Ovary (tissue), 9 donors: ENCODE measurements around the gene HOMER2. TPM values are rescaled to one million over a fixed set of nuclear protein-coding genes. Genes with fewer than 3 reads are reported as not detected.

Experiments
- DNase-seq, 5 donors: peaks; one replicate each; pipeline ENCODE4 v3.0.0-alpha.2; 2019 to 2020
- H3K27ac ChIP-seq, 2 donors: fragments of 200-600 bp; one replicate each; pipeline versions ENCODE4 v1.5.1 to v1.8.0; 2019 to 2022
- H3K27me3 ChIP-seq: fragments of 200-600 bp; one replicate; pipeline ENCODE4 v1.8.0; 2022
- H3K36me3 ChIP-seq: fragments of 200-600 bp; sonication (generic); one replicate; pipeline ENCODE4 v1.5.1; 2019
- H3K4me1 ChIP-seq: one replicate; pipeline ENCODE4 v1.8.1; 2013; ENCODE audit warnings: mild to moderate bottlenecking, moderate library complexity; ENCODE audit not compliant: insufficient read depth
- H3K4me3 ChIP-seq: fragments of 200-600 bp; sonication (generic); one replicate; pipeline ENCODE4 v1.5.1; 2017
- H3K9me3 ChIP-seq, 2 donors: fragments of 200-600 bp in 1 of 2; sonication (generic) in 1 of 2; one replicate each; pipeline versions ENCODE4 v1.5.1 to v1.8.1; 2013 to 2019; ENCODE audit warnings: mild to moderate bottlenecking in 1 of 2, moderate library complexity in 1 of 2
- CTCF ChIP-seq, 3 donors: fragments of 450-650 bp in 2 of 3; fragments of 200-600 bp in 1 of 3; IDR thresholded peaks; one replicate each; pipeline versions ENCODE4 v1.5.1 to v1.8.0; 2016 to 2022; ENCODE audit warnings: antibody characterized with exemption in 3 of 3, mild to moderate bottlenecking in 1 of 3
- EP300 ChIP-seq: sonication (generic); formaldehyde crosslinking; IDR thresholded peaks from one replicate; pipeline ENCODE4 v1.6.1; 2017; ENCODE audit warnings: antibody characterized with exemption
- POLR2A ChIP-seq: fragments of 450-650 bp; IDR thresholded peaks from one replicate; pipeline ENCODE4 v1.6.1; 2017; ENCODE audit warnings: antibody characterized with exemption, mild to moderate bottlenecking, moderate library complexity
- WGBS, 3 donors: extraction: QIAGEN DNeasy Blood & Tissue Kit in 1 of 3; methylation state at CpG; one replicate each; pipeline versions ENCODE4 v1.1.5 to v1.1.7; 2013 to 2017; 5-methylcytosine and 5-hydroxymethylcytosine counted together
- intact Hi-C, 4 donors: fragments of 100-400 bp; cut with DNase I; formaldehyde crosslinking; loops; one replicate each; pipeline versions ENCODE4 v1.11.0 to v1.15.1; 2022 to 2023
- polyA plus RNA-seq, 2 donors: library from polyadenylated mRNA; stranded (reverse); fragments of 200-250 nt in 1 of 2; fragments of 350-450 nt in 1 of 2; fragmentation: Illumina TruSeq in 1 of 2; extraction: RNeasy Lipid Tissue Mini Kit (QIAGEN cat#74804) in 1 of 2; gene quantifications; one replicate each; pipeline ENCODE4 v1.2.3, GENCODE V29; 2013 to 2014
- total RNA-seq, 7 donors: library from RNA; depleted of rRNA in 2 of 7; stranded (reverse); fragments of >200 nt in 2 of 7; fragmentation: NEBNext Ultra II Directional in 3 of 7; extraction: Animal tissue kit (Norgen Biotek cat#: 25700) in 3 of 7; gene quantifications; one replicate each; pipeline versions ENCODE4 v1.1.0 to v1.2.4, GENCODE V29; 2016 to 2023
- donor health status: DM: no; HTN: no; CAD: no; lungs with moderate emphysema.
- donor health status: DM: no; HTN: no; CAD: no.
- donor health status: Bipolar disorder and iron deficiency.
- donor health status: DM: yes; HTN: yes; CAD: no.
- donor health status: DM: no; HTN: no; CAD: no.
- donor health status: DM: yes; HTN: yes; CAD: no.

HOMER2 gene
- total and polyA plus RNA-seq, 9 donors = 3.0 to 60.8 (median 11.0) TPM

- Histone ChIP-seq H3K27ac (no peak overlapping the region), H3K9me3 (no peaks in the 10 kb centered on the region), H3K4me1 (no peaks in the 10 kb centered on the region), H3K27me3 (no peaks in the 10 kb centered on the region), H3K36me3 (no peaks in the 10 kb centered on the region), H3K4me3 (no peak overlapping the region)
- intact Hi-C loops = loop anchor here in 1 of 4 donors (10.0 kb wide), 1 partner anchor 268 kb away; no protein-coding TSS in a partner anchor
- no peak for TF ChIP-seq CTCF (IDR thresholded peaks at IDR 0.05)
- no peak for TF ChIP-seq EP300
- no peak for TF ChIP-seq POLR2A
- WGBS, 3 donors = 73 to 93% (median 86%) methylated on average over 1 of the region's 1 CpG
- no peak for DNase-seq
Observed at GRCh38 chr15:82802497-82802896, 150.0 kb downstream of the HOMER2 start.

DNA sequence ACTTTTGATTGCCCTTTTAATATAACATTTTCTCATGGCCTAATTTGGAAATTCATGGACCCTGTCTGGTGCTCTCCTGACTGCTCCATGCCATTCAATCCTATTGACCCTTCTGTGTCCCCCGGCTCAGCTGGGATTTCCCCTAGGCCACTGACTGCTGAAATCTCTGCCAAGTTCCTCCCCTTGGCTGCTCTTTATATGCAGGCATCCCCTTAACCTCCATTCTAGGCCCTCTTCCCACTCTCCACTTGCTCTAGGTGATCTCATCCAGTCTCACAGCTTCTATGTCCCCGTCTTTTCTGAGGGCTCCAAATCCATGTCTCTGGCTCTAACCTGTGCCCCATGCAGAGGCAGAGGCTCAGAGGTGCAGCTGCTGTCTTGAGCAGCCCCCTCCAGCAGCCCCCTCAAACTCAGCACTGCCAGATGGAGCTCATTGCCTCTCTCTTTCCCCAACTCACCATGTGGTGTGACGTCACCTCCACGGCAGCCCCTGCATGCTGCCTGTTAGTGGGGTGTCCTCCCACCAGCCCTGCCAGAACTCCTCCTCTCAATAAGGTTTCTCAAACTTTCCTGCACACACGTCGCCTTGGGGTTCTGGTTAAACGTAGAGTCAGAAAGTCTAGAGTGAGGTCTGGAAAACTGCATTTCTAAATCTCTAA lies 153.2 kb downstream of the HOMER2 start:
- TF ChIP-seq EP300 (no peak), POLR2A (no peak), CTCF (IDR thresholded peaks at IDR 0.05) (no peak)
- WGBS, 3 donors = 74 to 81% (median 76%) methylated on average over 7 of the region's 7 CpGs
- H3K27ac ChIP-seq = no peak overlapping the region
- no peaks in the 10 kb centered on the region for H3K4me1 ChIP-seq
- H3K36me3 ChIP-seq = no peaks in the 10 kb centered on the region
- H3K27me3 ChIP-seq = no peaks in the 10 kb centered on the region
- no peaks in the 10 kb centered on the region for H3K9me3 ChIP-seq
- H3K4me3 ChIP-seq = no peak overlapping the region
- DNase-seq = no peak
- intact Hi-C loops = no loop called here

Other genes with a start within 250 kb of the HOMER2 start
- gene AP3B2, start 242.8 kb downstream of the HOMER2 start, total RNA-seq = 1 to 10 TPM in 6 of 7 donors, under 1 TPM in 1; 0.60 to 8.6 (median 2.2) TPM
- 1 to 10 TPM in 1 of 2 donors, under 1 TPM in 1; 0.70 to 1.1 TPM for gene AP3B2, start 242.8 kb downstream of the HOMER2 start, polyA plus RNA-seq
- under 1 TPM in 1 of 7 donors, not detected in 6; 0.05 TPM for gene FSD2, start 146.7 kb downstream of the HOMER2 start, total RNA-seq
- under 1 TPM in 1 of 2 donors, not detected in 1; 0.01 TPM for gene FSD2, start 146.7 kb downstream of the HOMER2 start, polyA plus RNA-seq
- gene WHAMM, start 143.1 kb downstream of the HOMER2 start, total RNA-seq = 10 to 100 TPM in 1 of 7 donors, 1 to 10 TPM in 6; 7.6 to 12.5 (median 8.5) TPM
- gene WHAMM, start 143.1 kb downstream of the HOMER2 start, polyA plus RNA-seq = 10 to 100 TPM in 1 of 2 donors, 1 to 10 TPM in 1; 6.5 to 10.2 TPM
- 10 to 100 TPM; 17.2 to 23.9 (median 21.2) TPM for gene RAMAC, start 33.5 kb upstream of the HOMER2 start, total RNA-seq
- 10 to 100 TPM; 20.9 to 25.1 TPM for gene RAMAC, start 33.5 kb upstream of the HOMER2 start, polyA plus RNA-seq
- 10 to 100 TPM; 15.0 to 27.4 (median 18.0) TPM for gene C15orf40, start 58.9 kb upstream of the HOMER2 start, total RNA-seq
- gene C15orf40, start 58.9 kb upstream of the HOMER2 start, polyA plus RNA-seq = 10 to 100 TPM in 1 of 2 donors, 1 to 10 TPM in 1; 8.4 to 16.0 TPM
- 10 to 100 TPM; 39.2 to 85.5 (median 44.4) TPM for gene BTBD1, start 114.5 kb upstream of the HOMER2 start, total RNA-seq
- gene BTBD1, start 114.5 kb upstream of the HOMER2 start, polyA plus RNA-seq = 10 to 100 TPM; 24.3 to 44.9 TPM
- gene TM6SF1, start 154.9 kb upstream of the HOMER2 start, total RNA-seq = 1 to 10 TPM in 6 of 7 donors, under 1 TPM in 1; 0.76 to 5.9 (median 2.7) TPM
- 1 to 10 TPM; 3.4 to 4.9 TPM for gene TM6SF1, start 154.9 kb upstream of the HOMER2 start, polyA plus RNA-seq